HepG2 (cell line): ENCODE measurements around the gene GPR162.

Experiments used
- BRD4 ChIP-seq: sonication (generic); formaldehyde crosslinking; IDR thresholded peaks from 2 replicates; pipeline ENCODE4 v1.4.0; 2020; ENCODE audit warnings: missing genetic modification reagents
- CHD4 ChIP-seq: fragments of 200-600 bp; sonication (generic); IDR thresholded peaks from 2 replicates; pipeline ENCODE4 v1.7.0; 2017; ENCODE audit warnings: mild to moderate bottlenecking, low read length, borderline replicate concordance
- CTCF ChIP-seq: sonication (generic); formaldehyde crosslinking; IDR thresholded peaks from 2 replicates; pipeline ENCODE4 v1.5.0; 2020; ENCODE audit warnings: mild to moderate bottlenecking, missing genetic modification reagents, moderate library complexity
- DMTF1 ChIP-seq: sonication (generic); formaldehyde crosslinking; IDR thresholded peaks from 2 replicates; pipeline ENCODE4 v1.4.0; 2020; ENCODE audit warnings: mild to moderate bottlenecking, missing genetic modification reagents
- GABPB1 ChIP-seq: IDR thresholded peaks from 2 replicates; pipeline ENCODE4 v1.6.1; 2016; ENCODE audit warnings: mild to moderate bottlenecking, missing genetic modification reagents, moderate library complexity, missing compliant biosample characterization
- ZNF569 ChIP-seq: sonication (generic); formaldehyde crosslinking; IDR thresholded peaks from 2 replicates; pipeline ENCODE4 v1.5.0; 2020; ENCODE audit warnings: mild to moderate bottlenecking, missing genetic modification reagents, moderate library complexity, borderline replicate concordance

GRCh38 chr12:6822426-6823135, 960 bp downstream of the GPR162 start:
- TF ChIP-seq GABPB1 (CRISPR knock-in tag) (no peak), CTCF (no peak), ZNF569 (no peak), DMTF1 (CRISPR knock-in tag) (no peak), CHD4 (no peak), BRD4 (CRISPR knock-in tag) (no peak)
